ENCODE results near the gene ADARB2.

The ADARB2 gene

DNA sequence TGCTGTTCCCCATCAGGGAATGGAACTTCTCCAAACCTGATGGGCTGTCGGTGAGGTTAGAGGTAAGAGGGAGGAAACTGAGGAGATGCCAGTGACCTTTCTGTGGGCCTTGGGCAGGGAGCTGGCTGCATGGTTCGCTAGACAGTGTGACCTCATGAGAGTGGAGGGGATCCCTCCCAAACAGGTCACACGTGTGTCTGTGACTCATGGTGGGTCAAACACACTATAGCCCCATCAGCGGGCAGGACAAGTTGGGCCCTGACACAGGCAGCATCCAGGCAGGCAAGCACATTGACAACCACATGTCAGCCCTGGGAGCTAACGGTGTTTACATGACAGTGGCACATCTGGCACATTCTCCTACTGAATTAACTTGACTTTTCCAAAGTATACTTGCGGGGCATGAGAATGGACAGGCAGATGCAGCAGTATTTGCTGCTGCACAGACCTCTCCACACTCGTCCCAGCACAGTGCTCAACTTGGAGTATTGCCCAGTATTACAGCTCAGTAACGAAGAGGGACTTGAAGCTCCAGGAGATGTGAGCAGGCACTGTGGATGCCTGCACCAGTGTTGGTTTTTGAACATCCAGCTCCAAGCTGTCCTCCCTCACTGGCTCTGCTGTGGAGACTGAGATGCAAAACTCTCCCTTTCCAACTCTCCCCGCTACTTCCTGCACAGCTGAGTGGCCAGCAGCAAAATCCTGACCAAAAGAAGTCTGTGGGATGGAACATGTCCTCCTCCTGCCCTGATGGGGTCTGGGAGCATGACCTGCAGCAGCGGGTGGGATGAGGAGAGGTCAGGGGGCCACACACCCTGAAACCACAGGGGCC, 481.5 kb downstream of the ADARB2 start:
- TF ChIP-seq POLR2AphosphoS5 (IDR thresholded peaks at IDR 0.05; ENCODE audit: low read depth, low read length): no peak
- no peak for TF ChIP-seq FOXP2 (optimal IDR thresholded peaks at IDR 0.05; ENCODE audit: borderline replicate concordance, extremely low read depth, extremely low read length, insufficient read depth)
- TF ChIP-seq, protein P1, sequence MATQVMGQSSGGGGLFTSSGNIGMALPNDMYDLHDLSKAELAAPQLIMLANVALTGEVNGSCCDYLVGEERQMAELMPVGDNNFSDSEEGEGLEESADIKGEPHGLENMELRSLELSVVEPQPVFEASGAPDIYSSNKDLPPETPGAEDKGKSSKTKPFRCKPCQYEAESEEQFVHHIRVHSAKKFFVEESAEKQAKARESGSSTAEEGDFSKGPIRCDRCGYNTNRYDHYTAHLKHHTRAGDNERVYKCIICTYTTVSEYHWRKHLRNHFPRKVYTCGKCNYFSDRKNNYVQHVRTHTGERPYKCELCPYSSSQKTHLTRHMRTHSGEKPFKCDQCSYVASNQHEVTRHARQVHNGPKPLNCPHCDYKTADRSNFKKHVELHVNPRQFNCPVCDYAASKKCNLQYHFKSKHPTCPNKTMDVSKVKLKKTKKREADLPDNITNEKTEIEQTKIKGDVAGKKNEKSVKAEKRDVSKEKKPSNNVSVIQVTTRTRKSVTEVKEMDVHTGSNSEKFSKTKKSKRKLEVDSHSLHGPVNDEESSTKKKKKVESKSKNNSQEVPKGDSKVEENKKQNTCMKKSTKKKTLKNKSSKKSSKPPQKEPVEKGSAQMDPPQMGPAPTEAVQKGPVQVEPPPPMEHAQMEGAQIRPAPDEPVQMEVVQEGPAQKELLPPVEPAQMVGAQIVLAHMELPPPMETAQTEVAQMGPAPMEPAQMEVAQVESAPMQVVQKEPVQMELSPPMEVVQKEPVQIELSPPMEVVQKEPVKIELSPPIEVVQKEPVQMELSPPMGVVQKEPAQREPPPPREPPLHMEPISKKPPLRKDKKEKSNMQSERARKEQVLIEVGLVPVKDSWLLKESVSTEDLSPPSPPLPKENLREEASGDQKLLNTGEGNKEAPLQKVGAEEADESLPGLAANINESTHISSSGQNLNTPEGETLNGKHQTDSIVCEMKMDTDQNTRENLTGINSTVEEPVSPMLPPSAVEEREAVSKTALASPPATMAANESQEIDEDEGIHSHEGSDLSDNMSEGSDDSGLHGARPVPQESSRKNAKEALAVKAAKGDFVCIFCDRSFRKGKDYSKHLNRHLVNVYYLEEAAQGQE (IDR thresholded peaks at IDR 0.05; ENCODE audit: insufficient read depth in 1 of 2, low read depth in 2 of 2, low read length in 2 of 2): no peak

DNA sequence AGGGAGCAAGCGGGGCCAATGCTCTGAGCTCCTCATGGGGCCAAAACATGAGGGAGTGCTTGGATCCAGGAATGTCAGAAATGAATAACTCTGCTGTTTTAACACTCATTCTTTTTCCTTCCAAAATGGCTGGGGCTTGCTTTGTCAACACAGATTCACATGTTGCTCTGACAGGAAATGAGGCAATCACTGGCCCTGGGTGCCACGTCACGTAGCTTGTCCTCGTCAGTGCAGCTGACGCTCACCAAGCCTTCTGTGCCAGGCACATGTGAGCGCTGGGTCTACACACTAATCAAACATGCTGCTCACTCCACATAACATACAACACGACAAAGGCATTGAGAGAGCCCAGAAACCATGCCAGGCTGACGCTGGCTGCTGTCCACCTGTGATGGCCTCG, 482.2 kb downstream of the ADARB2 start:
- TF ChIP-seq TAF1 (IDR thresholded peaks at IDR 0.05; ENCODE audit: borderline replicate concordance, insufficient read depth, low read length) (no peak), SIN3A (IDR thresholded peaks at IDR 0.05; ENCODE audit: borderline replicate concordance, insufficient read depth, low read length) (no peak), FOXP2 (optimal IDR thresholded peaks at IDR 0.05; ENCODE audit: borderline replicate concordance, extremely low read depth, extremely low read length, insufficient read depth) (no peak), POLR2AphosphoS5 (IDR thresholded peaks at IDR 0.05; ENCODE audit: low read depth, low read length) (no peak)
- TF ChIP-seq, protein P1 (IDR thresholded peaks at IDR 0.05; ENCODE audit: insufficient read depth in 1 of 2, low read depth in 2 of 2, low read length in 2 of 2): no peak

DNA sequence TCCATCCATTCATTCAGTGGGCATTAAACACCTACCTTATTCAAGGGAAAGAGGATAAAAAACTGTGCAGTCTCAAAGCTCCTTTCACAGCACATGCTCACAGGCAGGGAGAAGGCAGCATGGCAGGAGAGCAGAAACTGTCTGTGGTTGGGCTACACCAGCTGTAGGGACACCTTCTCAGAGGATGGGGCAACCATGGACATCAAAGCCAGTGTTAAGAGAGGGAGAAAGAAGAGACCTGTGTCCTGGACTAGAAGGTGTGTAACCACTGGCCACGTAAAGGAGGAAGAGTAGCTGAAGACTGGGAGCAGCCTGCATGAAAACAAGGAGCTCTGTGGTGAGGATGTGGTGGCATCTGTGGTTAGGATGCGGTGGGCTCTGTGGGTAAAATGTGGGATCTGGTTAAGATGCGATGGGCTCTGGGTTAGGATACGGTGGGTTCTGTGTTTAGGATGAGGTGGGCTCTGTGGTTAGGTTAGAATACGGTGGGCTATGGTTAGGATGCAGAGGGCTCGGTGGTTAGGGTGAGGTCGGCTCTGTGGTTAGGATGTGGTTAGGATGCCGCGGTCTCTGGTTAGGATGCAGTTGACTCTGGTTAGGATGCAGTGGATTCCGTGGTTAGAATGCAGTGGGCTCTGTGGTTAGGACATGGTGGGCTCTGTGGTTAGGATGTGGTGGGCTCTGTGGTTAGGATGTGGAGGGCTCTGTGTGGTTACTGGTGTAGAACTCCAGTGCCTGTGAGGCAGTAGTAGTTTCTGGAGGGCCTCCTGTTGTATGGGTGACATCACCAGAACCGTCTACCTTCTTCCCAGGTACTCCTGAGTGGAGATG, 483.6 kb downstream of the ADARB2 start:
- TF ChIP-seq FOXP2 (optimal IDR thresholded peaks at IDR 0.05; ENCODE audit: borderline replicate concordance, extremely low read depth, extremely low read length, insufficient read depth): no peak
- no peak for TF ChIP-seq TAF1 (IDR thresholded peaks at IDR 0.05; ENCODE audit: borderline replicate concordance, insufficient read depth, low read length)
- TF ChIP-seq POLR2AphosphoS5 (IDR thresholded peaks at IDR 0.05; ENCODE audit: low read depth, low read length): no peak
- no peak for TF ChIP-seq SIN3A (IDR thresholded peaks at IDR 0.05; ENCODE audit: borderline replicate concordance, insufficient read depth, low read length)
- TF ChIP-seq, protein P1 (IDR thresholded peaks at IDR 0.05; ENCODE audit: insufficient read depth in 1 of 2, low read depth in 2 of 2, low read length in 2 of 2): no peak

DNA sequence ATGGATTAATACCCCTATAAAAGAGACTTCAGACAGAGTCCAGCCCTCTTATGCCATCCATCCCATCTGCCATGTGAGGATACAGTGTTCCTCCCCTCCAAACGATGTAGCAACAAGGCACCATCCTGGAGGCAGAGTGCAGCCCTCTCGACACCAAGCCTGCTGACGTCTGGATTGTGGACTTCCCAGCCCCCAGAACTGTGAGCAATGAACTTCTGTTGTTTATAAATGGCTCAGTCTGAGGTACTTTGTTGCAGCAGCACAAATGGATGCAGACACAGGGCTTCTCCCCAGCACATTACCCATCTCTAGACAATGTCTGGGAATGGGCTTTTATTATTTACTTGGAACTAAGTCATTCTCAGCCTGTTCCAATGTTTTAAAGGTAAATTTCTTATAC, 485.6 kb downstream of the ADARB2 start:
- no peak for TF ChIP-seq SIN3A (IDR thresholded peaks at IDR 0.05; ENCODE audit: borderline replicate concordance, insufficient read depth, low read length)
- TF ChIP-seq, protein P1 (IDR thresholded peaks at IDR 0.05; ENCODE audit: insufficient read depth in 1 of 2, low read depth in 2 of 2, low read length in 2 of 2): no peak
- no peak for TF ChIP-seq FOXP2 (optimal IDR thresholded peaks at IDR 0.05; ENCODE audit: borderline replicate concordance, extremely low read depth, extremely low read length, insufficient read depth)
